ENCODE results near the gene EID2B. TPM values are rescaled to one million over a fixed set of nuclear protein-coding genes. Genes with fewer than 3 reads are reported as not detected.

The EID2B gene
- total and polyA plus RNA-seq, 10 of the 15 experiments (the other 5 are each of a cell fraction or from before 2014, with no cell fraction given): 2.9 to 10.1 (median 5.0) TPM

DNA sequence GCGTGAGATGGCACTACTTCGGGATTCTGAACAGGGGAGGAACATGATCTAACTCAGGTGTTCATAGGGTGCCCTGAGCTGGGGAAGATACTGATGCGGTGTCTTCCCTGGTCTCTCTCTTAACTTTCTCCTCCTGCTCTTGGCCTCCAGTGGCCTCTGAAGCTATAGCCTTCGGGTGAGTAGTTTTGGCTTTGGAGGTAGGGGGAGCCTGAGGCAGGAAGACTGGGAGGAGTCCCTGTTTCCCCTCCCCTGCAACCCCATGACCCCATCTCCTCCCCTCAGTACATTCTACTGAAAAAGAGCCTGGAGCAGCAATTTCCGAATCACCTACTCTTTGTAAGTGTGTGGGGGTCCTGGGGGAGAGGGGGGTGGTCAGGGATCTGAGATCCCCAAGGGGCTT lies 14.2 kb downstream of the EID2B start (continued):
- TF ChIP-seq, protein P1, sequence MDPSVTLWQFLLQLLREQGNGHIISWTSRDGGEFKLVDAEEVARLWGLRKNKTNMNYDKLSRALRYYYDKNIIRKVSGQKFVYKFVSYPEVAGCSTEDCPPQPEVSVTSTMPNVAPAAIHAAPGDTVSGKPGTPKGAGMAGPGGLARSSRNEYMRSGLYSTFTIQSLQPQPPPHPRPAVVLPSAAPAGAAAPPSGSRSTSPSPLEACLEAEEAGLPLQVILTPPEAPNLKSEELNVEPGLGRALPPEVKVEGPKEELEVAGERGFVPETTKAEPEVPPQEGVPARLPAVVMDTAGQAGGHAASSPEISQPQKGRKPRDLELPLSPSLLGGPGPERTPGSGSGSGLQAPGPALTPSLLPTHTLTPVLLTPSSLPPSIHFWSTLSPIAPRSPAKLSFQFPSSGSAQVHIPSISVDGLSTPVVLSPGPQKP (IDR thresholded peaks at IDR 0.05; ENCODE audit: low read depth, low read length): no peak
- TF ChIP-seq LARP7 (IDR thresholded peaks at IDR 0.05) (no peak), SPI1 (IDR thresholded peaks at IDR 0.05; ENCODE audit: borderline replicate concordance, insufficient read depth, low read depth, low read length) (no peak)

- WGBS (ENCODE audit: insufficient coverage, insufficient replicate concordance, low lambda C conversion rate, missing lambda C conversion rate): 45% methylated on average over 3 of the region's 3 CpGs
- POLR2A ChIA-PET: no interaction called here
- Histone ChIP-seq H3K27ac (ENCODE audit: control insufficient read depth, insufficient read depth) (no peak overlapping the region), H3K9ac (ENCODE audit: control insufficient read depth, insufficient read depth, low read length) (no peak overlapping the region), H3K4me2 (ENCODE audit: control insufficient read depth, insufficient read depth) (no peak overlapping the region), H3K36me3 (ENCODE audit: control insufficient read depth in 2 of 2, insufficient read depth in 2 of 2, low read length in 1 of 2) (no peaks in the 10 kb centered on the region), H3K27me3 (replicated peaks in 1 of 2; ENCODE audit: control insufficient read depth in 2 of 2, insufficient read depth in 2 of 2, low read length in 1 of 2) (peaks cover 9 to 22% of the 10 kb centered on the region in 2 experiments), H4K20me1 (ENCODE audit: control insufficient read depth, insufficient read depth) (no peaks in the 10 kb centered on the region), H3K4me3 (no peak overlapping the region), H3K4me1 (ENCODE audit: control insufficient read depth, insufficient read depth, low read length) (peaks cover 11% of the 10 kb centered on the region), H3K9me3 (replicated peaks; ENCODE audit: control insufficient read depth, insufficient read depth, low read length) (no peaks in the 10 kb centered on the region), H2AFZ (ENCODE audit: control insufficient read depth, low read depth, low read length) (no peak overlapping the region), H3K79me2 (ENCODE audit: control insufficient read depth, insufficient read depth, low read length) (no peaks in the 10 kb centered on the region)
- TF ChIP-seq ZNF592 (IDR thresholded peaks at IDR 0.05) (no peak), E2F8 (IDR thresholded peaks at IDR 0.05; ENCODE audit: low read depth, partially characterized antibody) (no peak), ZNF24 (IDR thresholded peaks at IDR 0.05) (no peak), E2F4 (IDR thresholded peaks at IDR 0.05; ENCODE audit: low read depth, low read length) (no peak), EZH2 (IDR thresholded peaks at IDR 0.05; ENCODE audit: borderline replicate concordance, control insufficient read depth, low read depth, low read length) (no peak), NR2C2 (IDR thresholded peaks at IDR 0.05; ENCODE audit: borderline replicate concordance, control insufficient read depth, insufficient read length, low read depth) (no peak), RELA (IDR thresholded peaks at IDR 0.05; ENCODE audit: borderline replicate concordance, partially characterized antibody) (no peak), TARDBP (IDR thresholded peaks at IDR 0.05; ENCODE audit: borderline replicate concordance) (no peak)
- TF ChIP-seq, protein P2, sequence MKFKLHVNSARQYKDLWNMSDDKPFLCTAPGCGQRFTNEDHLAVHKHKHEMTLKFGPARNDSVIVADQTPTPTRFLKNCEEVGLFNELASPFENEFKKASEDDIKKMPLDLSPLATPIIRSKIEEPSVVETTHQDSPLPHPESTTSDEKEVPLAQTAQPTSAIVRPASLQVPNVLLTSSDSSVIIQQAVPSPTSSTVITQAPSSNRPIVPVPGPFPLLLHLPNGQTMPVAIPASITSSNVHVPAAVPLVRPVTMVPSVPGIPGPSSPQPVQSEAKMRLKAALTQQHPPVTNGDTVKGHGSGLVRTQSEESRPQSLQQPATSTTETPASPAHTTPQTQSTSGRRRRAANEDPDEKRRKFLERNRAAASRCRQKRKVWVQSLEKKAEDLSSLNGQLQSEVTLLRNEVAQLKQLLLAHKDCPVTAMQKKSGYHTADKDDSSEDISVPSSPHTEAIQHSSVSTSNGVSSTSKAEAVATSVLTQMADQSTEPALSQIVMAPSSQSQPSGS (IDR thresholded peaks at IDR 0.05; ENCODE audit: low read length): no peak
- CTCF ChIA-PET: interaction anchor here (1.4 kb wide), 1 partner anchor 16 kb away, joined by 3 read pairs; no protein-coding TSS in a partner anchor
- no TSS peak for BruUV-seq (replicated peaks)
- SMC1A ChIA-PET (ENCODE audit: uncharacterized antibody, unreplicated experiment): no interaction called here
- DNase-seq (ENCODE audit: low read depth, low spot score) (no peak), FAIRE-seq (no peak), ATAC-seq (no peak)
- RAD21 ChIA-PET (ENCODE audit: unreplicated experiment): no interaction called here
- intact Hi-C loops (cut with micrococcal nuclease; ENCODE audit: unreplicated experiment): no loop called here
- in situ Hi-C loops (cut with MboI): no loop called here
These were observed 15.2 kb downstream of the EID2B start for GRCh38 chr19:39517432-39517831.
